HEK293T (cell line): ENCODE data around the gene SENP1.

Experiments used
- CTCF ChIA-PET: fragments of 350-600 bp; formaldehyde crosslinking; extraction: SDS; loops from one replicate; lab custom pipeline; 2021; ENCODE audit warnings: antibody characterized with exemption, inconsistent platforms; lab: Yijun Ruan, JAX
- POLR2A ChIA-PET: fragments of 350-600 bp; formaldehyde crosslinking; extraction: SDS; loops from one replicate; lab custom pipeline; 2020; ENCODE audit warnings: antibody characterized with exemption, inconsistent platforms; lab: Yijun Ruan, JAX
- DNase-seq: peaks from one replicate; pipeline ENCODE4 v3.0.0; 2012; ENCODE audit warnings: mixed read lengths; ENCODE audit errors: extremely low spot score
- ARNT ChIP-seq: fragments of 450-650 bp; IDR thresholded peaks from 2 replicates; pipeline ENCODE4 v1.6.1; 2017; ENCODE audit warnings: mild to moderate bottlenecking
- BHLHE40 ChIP-seq: fragments of 450-650 bp; IDR thresholded peaks from 2 replicates; pipeline ENCODE4 v1.6.1; 2016; ENCODE audit warnings: mild to moderate bottlenecking, moderate library complexity, borderline replicate concordance
- CTBP1 ChIP-seq: fragments of 450-650 bp; IDR thresholded peaks from 2 replicates; pipeline ENCODE4 v1.6.1; 2016; ENCODE audit warnings: borderline replicate concordance
- ELF4 ChIP-seq: fragments of 450-650 bp; IDR thresholded peaks from 2 replicates; pipeline ENCODE4 v1.6.1; 2017; ENCODE audit warnings: antibody characterized with exemption
- FOXA1 ChIP-seq: fragments of 450-650 bp; IDR thresholded peaks from 2 replicates; pipeline ENCODE4 v1.6.1; 2016; ENCODE audit warnings: mild to moderate bottlenecking
- FOXK2 ChIP-seq: fragments of 450-650 bp; IDR thresholded peaks from 2 replicates; pipeline ENCODE4 v1.6.1; 2016; ENCODE audit warnings: mild to moderate bottlenecking
- FOXM1 ChIP-seq: fragments of 450-650 bp; IDR thresholded peaks from 2 replicates; pipeline ENCODE4 v1.6.1; 2017; ENCODE audit warnings: mild to moderate bottlenecking, borderline replicate concordance
- HDGF ChIP-seq: fragments of 450-650 bp; IDR thresholded peaks from 2 replicates; pipeline ENCODE4 v1.6.1; 2017; ENCODE audit warnings: antibody characterized with exemption, borderline replicate concordance
- L3MBTL2 ChIP-seq: fragments of 450-650 bp; conservative IDR thresholded peaks from 2 replicates; pipeline ENCODE4 v1.6.1; 2016; ENCODE audit warnings: mild to moderate bottlenecking
- LEF1 ChIP-seq: fragments of 450-650 bp; IDR thresholded peaks from 2 replicates; pipeline ENCODE4 v1.6.1; 2017; ENCODE audit warnings: mild to moderate bottlenecking, borderline replicate concordance
- NFRKB ChIP-seq: fragments of 450-650 bp; IDR thresholded peaks from 2 replicates; pipeline ENCODE4 v1.6.1; 2016; ENCODE audit warnings: mild to moderate bottlenecking, moderate library complexity
- SP1 ChIP-seq: fragments of 450-650 bp; IDR thresholded peaks from 2 replicates; pipeline ENCODE4 v1.6.1; 2017
- SUZ12 ChIP-seq: fragments of 450-650 bp; IDR thresholded peaks from 2 replicates; pipeline ENCODE4 v1.6.1; 2016; ENCODE audit warnings: mild to moderate bottlenecking
- TARDBP ChIP-seq: fragments of 450-650 bp; IDR thresholded peaks from 2 replicates; pipeline ENCODE4 v1.6.1; 2016
- ZNF384 ChIP-seq: fragments of 450-650 bp; IDR thresholded peaks from 2 replicates; pipeline ENCODE4 v1.6.1; 2016
- TF ChIP-seq, protein P1 (sequence below): fragments of 450-650 bp; IDR thresholded peaks from 2 replicates; pipeline ENCODE4 v1.6.1; 2016

The SENP1 gene

DNA sequence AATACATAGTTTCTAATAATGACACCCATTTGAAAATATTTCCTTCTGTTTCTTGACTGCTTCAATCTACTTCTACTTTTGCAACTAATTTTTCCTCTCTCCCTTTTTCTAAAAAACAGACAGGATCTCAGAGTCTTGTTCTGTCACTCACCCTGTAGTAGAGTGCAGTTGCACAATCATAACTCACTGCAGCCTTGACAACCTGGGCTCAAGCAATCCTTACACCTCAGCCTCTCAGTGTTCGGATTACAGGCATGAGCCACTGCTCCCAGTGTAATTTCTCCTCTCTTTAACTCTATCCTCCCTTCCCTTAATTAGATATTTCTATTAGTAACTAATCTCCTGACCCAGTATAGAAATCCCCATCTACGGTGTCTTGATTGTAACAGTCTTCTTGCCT lies 45.4 kb downstream of the SENP1 start:
- CTCF ChIA-PET, result no interaction called here

DNA sequence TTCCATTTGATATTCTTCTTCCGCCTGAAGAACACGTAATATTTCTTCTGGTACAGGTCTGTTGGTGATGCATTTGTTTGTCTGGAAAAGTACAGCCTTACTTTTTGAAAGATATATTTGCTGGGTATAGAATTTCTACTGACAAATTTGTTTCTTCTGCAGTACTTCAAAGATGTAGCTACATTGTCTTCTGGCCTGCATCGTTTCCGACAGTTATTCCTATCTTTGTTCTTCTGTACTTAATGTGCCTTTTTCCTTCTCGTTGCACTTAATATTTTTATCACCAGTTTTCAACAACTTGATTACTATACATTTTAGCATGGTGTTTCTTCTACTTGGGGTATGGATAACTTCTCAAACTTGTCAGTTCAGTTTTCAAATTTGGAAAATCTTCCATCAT lies 47.1 kb downstream of the SENP1 start:
- TF ChIP-seq ARNT, result no peak
- no peak for TF ChIP-seq SP1
- no peak for TF ChIP-seq ZNF384
- no peak for TF ChIP-seq SUZ12
- no peak for TF ChIP-seq L3MBTL2
- TF ChIP-seq, protein P1, sequence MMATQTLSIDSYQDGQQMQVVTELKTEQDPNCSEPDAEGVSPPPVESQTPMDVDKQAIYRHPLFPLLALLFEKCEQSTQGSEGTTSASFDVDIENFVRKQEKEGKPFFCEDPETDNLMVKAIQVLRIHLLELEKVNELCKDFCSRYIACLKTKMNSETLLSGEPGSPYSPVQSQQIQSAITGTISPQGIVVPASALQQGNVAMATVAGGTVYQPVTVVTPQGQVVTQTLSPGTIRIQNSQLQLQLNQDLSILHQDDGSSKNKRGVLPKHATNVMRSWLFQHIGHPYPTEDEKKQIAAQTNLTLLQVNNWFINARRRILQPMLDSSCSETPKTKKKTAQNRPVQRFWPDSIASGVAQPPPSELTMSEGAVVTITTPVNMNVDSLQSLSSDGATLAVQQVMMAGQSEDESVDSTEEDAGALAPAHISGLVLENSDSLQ, result no peak
- TF ChIP-seq TARDBP, result no peak
- TF ChIP-seq CTBP1, result no peak
- POLR2A ChIA-PET, result no interaction called here
- no peak for DNase-seq
- CTCF ChIA-PET, result no interaction called here

More for the DNA sequence above, 45.4 kb downstream of the SENP1 start:
- no peak for DNase-seq
- TF ChIP-seq SP1, result no peak
- TF ChIP-seq, protein P1, result no peak
- no peak for TF ChIP-seq FOXK2
- no peak for TF ChIP-seq CTBP1
- TF ChIP-seq FOXM1, result no peak
- TF ChIP-seq L3MBTL2, result no peak
- no peak for TF ChIP-seq NFRKB
- TF ChIP-seq SUZ12, result no peak
- TF ChIP-seq ELF4, result no peak
- no peak for TF ChIP-seq LEF1
- TF ChIP-seq ARNT, result no peak
- no peak for TF ChIP-seq FOXA1
- no peak for TF ChIP-seq TARDBP
- TF ChIP-seq ZNF384, result no peak
- TF ChIP-seq BHLHE40, result no peak
- TF ChIP-seq HDGF, result no peak
- POLR2A ChIA-PET, result no interaction called here

DNA sequence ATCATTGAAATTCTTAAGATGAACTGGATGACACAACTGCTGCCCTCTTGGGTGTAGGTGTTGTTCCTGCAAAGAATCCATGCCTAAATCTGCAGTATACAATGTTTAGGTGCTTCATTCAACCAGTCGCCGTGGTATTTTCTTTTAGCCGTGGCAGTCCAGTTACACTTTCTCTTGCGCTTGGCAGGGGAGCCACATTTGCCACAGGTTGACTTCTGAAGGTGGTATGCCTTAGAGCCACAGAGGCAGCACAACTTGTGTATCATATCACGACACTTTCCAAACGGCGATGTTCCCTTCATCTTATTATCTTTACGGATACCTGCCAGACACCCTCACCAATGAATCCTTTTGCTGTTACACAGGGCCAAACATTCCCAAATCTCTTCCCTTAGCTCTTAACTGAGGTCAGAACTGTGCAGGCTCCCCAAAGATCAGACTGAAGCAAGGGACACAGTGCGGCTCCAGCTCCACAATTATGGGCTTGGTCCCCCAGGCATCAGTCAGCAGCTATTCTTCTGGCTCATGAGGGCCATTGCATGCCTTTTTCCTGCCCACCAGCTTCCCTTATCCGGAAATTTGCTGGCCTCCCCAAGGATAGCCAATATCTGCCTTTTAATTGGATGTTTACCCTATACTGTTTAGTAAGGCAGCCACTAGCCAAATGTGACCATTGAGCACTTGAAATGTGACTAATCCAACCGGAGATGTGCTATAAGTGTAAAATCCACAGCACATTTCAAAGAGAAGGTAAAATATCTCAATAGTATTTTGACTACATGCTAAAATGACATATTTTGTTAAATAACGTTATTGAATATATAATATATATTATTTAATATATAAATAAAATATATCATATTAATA lies 50.7 kb downstream of the SENP1 start:
- no peak for DNase-seq
- ChIA-PET CTCF (no interaction called here), POLR2A (interaction anchor here (1.3 kb wide), 1 partner anchor 102 kb away, joined by 3 read pairs; the partner anchor contains the start of gene ASB8)
- no peak for TF ChIP-seq FOXA1
- TF ChIP-seq CTBP1, result no peak
- TF ChIP-seq SP1, result no peak
- no peak for TF ChIP-seq FOXM1
- no peak for TF ChIP-seq HDGF
- TF ChIP-seq SUZ12, result no peak
- TF ChIP-seq NFRKB, result no peak
- no peak for TF ChIP-seq LEF1
- no peak for TF ChIP-seq FOXK2
- no peak for TF ChIP-seq ARNT
- TF ChIP-seq ZNF384, result no peak
- TF ChIP-seq, protein P1, result no peak
- TF ChIP-seq BHLHE40, result no peak
- TF ChIP-seq ELF4, result no peak
- no peak for TF ChIP-seq L3MBTL2
- TF ChIP-seq TARDBP, result no peak

DNA sequence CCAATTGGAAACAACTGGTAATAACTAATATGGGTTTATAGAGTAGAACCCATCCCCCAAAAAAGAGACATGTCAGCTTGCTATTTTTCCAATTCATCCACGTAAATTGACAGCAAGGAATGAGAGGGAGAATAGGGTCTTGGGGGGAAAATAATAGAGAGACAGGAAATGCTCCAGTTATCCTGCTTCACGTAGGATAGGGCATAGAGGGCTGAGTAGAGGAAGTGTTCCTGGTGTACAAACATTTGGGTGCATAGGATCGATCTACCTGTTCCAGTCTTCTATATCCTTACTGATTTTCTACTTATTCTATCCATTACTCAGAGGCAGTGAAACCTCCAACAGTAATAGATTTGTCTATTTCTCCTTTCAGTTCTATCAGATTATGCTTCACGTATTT lies 52.0 kb downstream of the SENP1 start:
- no peak for TF ChIP-seq ELF4
- TF ChIP-seq LEF1, result no peak
- no peak for TF ChIP-seq BHLHE40
- no peak for TF ChIP-seq TARDBP
- TF ChIP-seq HDGF, result no peak
- TF ChIP-seq NFRKB, result no peak
- no peak for TF ChIP-seq ZNF384
- no peak for TF ChIP-seq SP1
- TF ChIP-seq FOXM1, result no peak
- TF ChIP-seq FOXK2, result no peak
- no peak for TF ChIP-seq CTBP1
- ChIA-PET CTCF (no interaction called here), POLR2A (no interaction called here)
- DNase-seq, result no peak

DNA sequence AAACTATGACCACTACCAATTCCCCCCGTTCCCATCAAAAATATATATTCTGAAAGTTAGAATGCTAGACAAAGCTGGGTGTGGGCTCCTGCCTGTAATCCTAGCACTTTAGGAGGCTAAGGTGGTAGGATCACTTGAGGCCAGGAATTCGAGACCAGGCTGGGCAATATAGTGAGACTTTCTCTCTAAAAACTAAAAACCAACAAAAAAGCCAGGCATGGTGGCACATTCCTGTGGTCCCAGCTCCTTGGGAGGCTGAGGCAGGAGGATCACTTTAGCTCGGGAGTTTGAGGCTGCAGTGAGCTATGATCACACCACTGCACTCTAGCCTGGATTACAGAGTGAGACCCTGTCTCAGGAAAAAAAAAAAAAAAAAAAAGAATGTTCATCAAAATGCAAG lies 52.8 kb downstream of the SENP1 start:
- DNase-seq, result no peak
- ChIA-PET POLR2A (no interaction called here), CTCF (no interaction called here)
- TF ChIP-seq SP1, result no peak
- TF ChIP-seq BHLHE40, result no peak
- TF ChIP-seq FOXK2, result no peak
- no peak for TF ChIP-seq SUZ12
- no peak for TF ChIP-seq ZNF384

DNA sequence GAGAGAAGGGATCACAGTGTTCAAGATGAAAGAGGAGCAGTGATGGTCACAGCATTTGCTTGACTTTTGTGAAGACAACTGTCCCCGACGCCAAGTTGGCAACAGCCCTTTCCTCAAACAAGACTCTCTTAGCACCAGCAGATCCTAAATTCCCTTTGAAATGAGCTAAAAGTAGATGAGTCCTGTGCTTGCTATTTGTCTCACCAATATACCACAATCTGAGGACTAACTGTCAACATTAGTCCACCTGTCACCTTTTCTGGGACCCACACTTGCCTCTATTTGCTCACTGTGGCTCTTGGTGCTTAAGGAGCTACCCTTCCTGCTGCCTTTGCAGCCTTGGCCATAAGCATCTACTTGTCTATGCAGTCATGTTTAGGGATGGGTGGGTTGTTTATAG lies 54.2 kb downstream of the SENP1 start:
- CTCF ChIA-PET, result interaction anchor here (1.3 kb wide), 2 partner anchors 21 to 22 kb away, joined by 3 to 5 read pairs; no protein-coding TSS in a partner anchor
- POLR2A ChIA-PET, result no interaction called here
- TF ChIP-seq ELF4 (no peak), LEF1 (no peak), ARNT (no peak), NFRKB (no peak)
- TF ChIP-seq, protein P1, result no peak
- DNase-seq, result no peak
